NCI-H1092 (cell line): ENCODE measurements around the gene SLC35G2.
"Not testable (repeated sequence)": the region's sequence is repeated elsewhere in the genome, so short reads cannot be mapped to it uniquely, and the experiment has no call there.

Experiments
- DNase-seq: peaks from one replicate; lab custom pipeline; 2025; lab: John Stamatoyannopoulos, UW

SLC35G2 gene

GRCh38 chr3:136835089-136835812 is 16.3 kb downstream of the SLC35G2 start:
- DNase-seq, result no peak

GRCh38 chr3:136835813-136836510 is 17.0 kb downstream of the SLC35G2 start:
- no peak for DNase-seq

GRCh38 chr3:136836511-136837156 is 17.7 kb downstream of the SLC35G2 start:
- DNase-seq, result no peak

- no peak for DNase-seq
These were observed 20.0 kb downstream of the SLC35G2 start for GRCh38 chr3:136838641-136839555.

- DNase-seq, result no peak
These were observed 20.6 kb downstream of the SLC35G2 start for GRCh38 chr3:136839556-136839931.

- no peak for DNase-seq
These were observed 21.3 kb downstream of the SLC35G2 start for GRCh38 chr3:136840252-136840651.

GRCh38 chr3:136842294-136842693 is 23.4 kb downstream of the SLC35G2 start:
- DNase-seq, result no peak

GRCh38 chr3:136844724-136845123 is 25.8 kb downstream of the SLC35G2 start:
- no peak for DNase-seq

- no peak for DNase-seq
These were observed 33.3 kb downstream of the SLC35G2 start for GRCh38 chr3:136852180-136852579.

GRCh38 chr3:136856665-136857064 is 37.7 kb downstream of the SLC35G2 start:
- no peak for DNase-seq

GRCh38 chr3:136858381-136858780 is 39.5 kb downstream of the SLC35G2 start:
- no peak for DNase-seq

- DNase-seq, result no peak
These were observed 41.6 kb downstream of the SLC35G2 start for GRCh38 chr3:136860541-136860940.

GRCh38 chr3:136861890-136862616 is 43.1 kb downstream of the SLC35G2 start, which contains the start of gene NCK1:
Gene NCK1 (plus strand): TSS chr3:136862208. CDS start chr3:136928002, 65,794 bp downstream.
- DNase-seq, result peak; percentile 96

- peak; percentile 61 for DNase-seq
These were observed 43.8 kb downstream of the SLC35G2 start for GRCh38 chr3:136862617-136863322.

- DNase-seq, result no peak
These were observed 50.4 kb downstream of the SLC35G2 start for GRCh38 chr3:136869282-136869681.

- DNase-seq, result not testable (repeated sequence)
These were observed 53.3 kb downstream of the SLC35G2 start for GRCh38 chr3:136872258-136872657.

GRCh38 chr3:136879510-136879909 is 60.6 kb downstream of the SLC35G2 start:
- DNase-seq, result not testable (repeated sequence)

GRCh38 chr3:136882571-136882970 is 63.6 kb downstream of the SLC35G2 start:
- DNase-seq, result no peak

GRCh38 chr3:136883967-136884720 is 65.2 kb downstream of the SLC35G2 start:
- DNase-seq, result peak; percentile 10
